Kidney (tissue), 14 donors: ENCODE data around the gene ZNF689. TPM values are rescaled to one million over a fixed set of nuclear protein-coding genes. Genes with fewer than 3 reads are reported as not detected.

Source experiments
- DNase-seq, 5 donors: peaks; one replicate each; pipeline ENCODE4 v3.0.0-alpha.2; 2013 to 2020
- FAIRE-seq: peaks from 2 replicates; lab custom pipeline; 2012; peaks lifted over from hg19 to GRCh38; lab: Jason Lieb, UNC
- H3K27ac ChIP-seq, 2 donors: one replicate each; pipeline ENCODE4 v1.7.0; 2013; ENCODE audit warnings: low read depth in 2 of 2, low read length in 2 of 2, inconsistent platforms in 1 of 2
- H3K27me3 ChIP-seq: one replicate; pipeline ENCODE4 v1.7.1; 2013; ENCODE audit warnings: low read length, inconsistent platforms; ENCODE audit not compliant: control insufficient read depth, insufficient read depth
- H3K36me3 ChIP-seq, 3 donors: one replicate each; pipeline versions ENCODE4 v1.7.0 to v1.7.1; 2013; ENCODE audit warnings: low read length in 3 of 3, control low read depth in 1 of 3, inconsistent platforms in 1 of 3; ENCODE audit not compliant: insufficient read depth in 3 of 3, control insufficient read depth in 2 of 3
- H3K4me1 ChIP-seq, 3 donors: one replicate each; pipeline versions ENCODE4 v1.7.0 to v1.7.1; 2013; ENCODE audit warnings: low read length in 3 of 3, inconsistent platforms in 1 of 3, low read depth in 1 of 3; ENCODE audit not compliant: control insufficient read depth in 2 of 3, insufficient read depth in 2 of 3
- H3K4me3 ChIP-seq, 3 donors: one replicate each; pipeline versions ENCODE4 v1.7.0 to v1.8.1; 2013; ENCODE audit warnings: low read length in 3 of 3, control low read depth in 1 of 3, inconsistent platforms in 1 of 3
- H3K9ac ChIP-seq, 3 donors: one replicate each; pipeline versions ENCODE4 v1.7.0 to v1.7.1; 2013; ENCODE audit warnings: low read length in 3 of 3, control low read depth in 1 of 3, inconsistent platforms in 1 of 3
- H3K9me3 ChIP-seq, 3 donors: one replicate each; pipeline versions ENCODE4 v1.7.0 to v1.7.1; 2013; ENCODE audit warnings: low read length in 3 of 3, control low read depth in 1 of 3, inconsistent platforms in 1 of 3; ENCODE audit not compliant: control insufficient read depth in 2 of 3, insufficient read depth in 1 of 3
- CTCF ChIP-seq: IDR thresholded peaks from 3 replicates; pipeline ENCODE4 v1.5.1; 2012; ENCODE audit warnings: mild to moderate bottlenecking, moderate library complexity, borderline replicate concordance; ENCODE audit not compliant: insufficient read depth; ENCODE audit errors: extremely low read depth
- intact Hi-C: fragments of 100-400 bp; cut with DNase I; formaldehyde crosslinking; loops from one replicate; pipeline ENCODE4 v1.11.1; 2022
- polyA plus RNA-seq: library from polyadenylated mRNA; stranded (reverse); fragments of 350-450 nt; fragmentation: Illumina TruSeq; extraction: RNeasy Lipid Tissue Mini Kit (QIAGEN cat#74804); gene quantifications from one replicate; pipeline ENCODE4 v1.2.3, GENCODE V29; 2014; ENCODE audit warnings: low read depth, low replicate concordance; ENCODE audit not compliant: insufficient read depth
- total RNA-seq: library from RNA; stranded (reverse); fragmentation: NEBNext Ultra II Directional; extraction: Animal tissue kit (Norgen Biotek cat#: 25700); gene quantifications from one replicate; pipeline ENCODE4 v1.2.1, GENCODE V29; 2021
- donor health status: control.
- donor health status: control.
- donor health status: control.
- donor health status: control.
- donor health status: control.
- donor health status: DM: yes; HTN: yes; CAD: no.
- donor health status: Normal renal cell carcinoma (clear cell type).

ZNF689 gene
- total and polyA plus RNA-seq, 2 donors from 2014 or later: 3.9 to 9.0 TPM

- Histone ChIP-seq H3K4me3 (no peak overlapping the region), H3K27me3 (no peaks in the 10 kb centered on the region), H3K9ac (no peak overlapping the region), H3K36me3 (peaks cover 0 to 6% (median 0%) of the 10 kb centered on the region in 3 donors), H3K4me1 (peaks cover 0 to 11% (median 0%) of the 10 kb centered on the region in 3 donors), H3K9me3 (no peaks in the 10 kb centered on the region), H3K27ac (no peak overlapping the region)
- FAIRE-seq (no peak), DNase-seq (no peak)
- intact Hi-C loops: no loop called here
- no peak for TF ChIP-seq CTCF
Observed at GRCh38 chr16:30582611-30583340, 27.4 kb downstream of the ZNF689 start.

- intact Hi-C loops: no loop called here
- DNase-seq (no peak), FAIRE-seq (no peak)
- Histone ChIP-seq H3K36me3 (peaks cover 0 to 6% (median 0%) of the 10 kb centered on the region in 3 donors), H3K9ac (no peak overlapping the region), H3K9me3 (no peaks in the 10 kb centered on the region), H3K27me3 (no peaks in the 10 kb centered on the region), H3K4me3 (no peak overlapping the region), H3K4me1 (peaks cover 0 to 11% (median 0%) of the 10 kb centered on the region in 3 donors), H3K27ac (no peak overlapping the region)
- no peak for TF ChIP-seq CTCF
Observed at GRCh38 chr16:30581457-30581856, 28.7 kb downstream of the ZNF689 start.

GRCh38 chr16:30574678-30575077 is 35.5 kb downstream of the ZNF689 start:
- H3K9me3 ChIP-seq: no peaks in the 10 kb centered on the region
- no peak for DNase-seq
- H3K4me3 ChIP-seq: no peak overlapping the region
- H3K4me1 ChIP-seq: peaks cover 2 to 11% (median 4%) of the 10 kb centered on the region in 3 donors
- TF ChIP-seq CTCF: no peak
- no peak for FAIRE-seq
- H3K27ac ChIP-seq: no peak overlapping the region
- H3K27me3 ChIP-seq: no peaks in the 10 kb centered on the region
- intact Hi-C loops: no loop called here
- H3K36me3 ChIP-seq: peaks cover 0 to 3% (median 0%) of the 10 kb centered on the region in 3 donors
- no peak overlapping the region for H3K9ac ChIP-seq
